Posterior vena cava (tissue), 2 donors: ENCODE results near the gene ASB13. TPM values are rescaled to one million over a fixed set of nuclear protein-coding genes. Genes with fewer than 3 reads are reported as not detected.

ENCODE experiments used
- DNase-seq: peaks from one replicate; pipeline ENCODE4 v3.0.0-alpha.2; 2020; ENCODE audit warnings: low spot score
- intact Hi-C, 2 donors: fragments of 100-400 bp; cut with DNase I; formaldehyde crosslinking; loops; one replicate each; pipeline versions ENCODE4 v1.14.1 to v1.14.2; 2022 to 2023
- total RNA-seq, 2 donors: library from RNA; stranded (reverse); fragmentation: NEBNext Ultra II Directional; extraction: Animal tissue kit (Norgen Biotek cat#: 25700); gene quantifications; one replicate each; pipeline ENCODE4 v1.2.1, GENCODE V29; 2021
- donor health status: DM: yes; HTN: yes; CAD: no.
- donor health status: DM: yes; HTN: yes; CAD: no.

ASB13 gene
- total RNA-seq, 2 donors from 2014 or later: 19.7 to 21.6 TPM

DNA sequence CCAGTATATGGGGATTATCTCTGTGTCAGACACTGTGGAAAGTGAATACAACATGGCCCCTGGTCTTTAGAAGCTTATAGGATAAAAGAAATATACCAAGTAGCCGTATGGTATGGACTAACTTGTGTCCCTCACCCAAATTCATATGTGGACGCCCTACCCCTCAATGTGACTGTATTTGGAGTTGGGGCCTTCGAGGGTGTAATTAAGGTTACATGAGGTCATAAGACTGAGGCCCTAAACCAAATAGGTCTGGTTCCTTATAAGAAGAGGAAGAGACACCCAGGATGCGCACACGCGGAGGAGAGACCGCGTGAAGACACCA is 36.3 kb downstream of the ASB13 start:
- intact Hi-C loops: no loop called here
- DNase-seq: no peak

- DNase-seq: peak; percentile 93
- intact Hi-C loops: no loop called here
Observed at GRCh38 chr10:5629303-5630111, 36.9 kb downstream of the ASB13 start.

DNA sequence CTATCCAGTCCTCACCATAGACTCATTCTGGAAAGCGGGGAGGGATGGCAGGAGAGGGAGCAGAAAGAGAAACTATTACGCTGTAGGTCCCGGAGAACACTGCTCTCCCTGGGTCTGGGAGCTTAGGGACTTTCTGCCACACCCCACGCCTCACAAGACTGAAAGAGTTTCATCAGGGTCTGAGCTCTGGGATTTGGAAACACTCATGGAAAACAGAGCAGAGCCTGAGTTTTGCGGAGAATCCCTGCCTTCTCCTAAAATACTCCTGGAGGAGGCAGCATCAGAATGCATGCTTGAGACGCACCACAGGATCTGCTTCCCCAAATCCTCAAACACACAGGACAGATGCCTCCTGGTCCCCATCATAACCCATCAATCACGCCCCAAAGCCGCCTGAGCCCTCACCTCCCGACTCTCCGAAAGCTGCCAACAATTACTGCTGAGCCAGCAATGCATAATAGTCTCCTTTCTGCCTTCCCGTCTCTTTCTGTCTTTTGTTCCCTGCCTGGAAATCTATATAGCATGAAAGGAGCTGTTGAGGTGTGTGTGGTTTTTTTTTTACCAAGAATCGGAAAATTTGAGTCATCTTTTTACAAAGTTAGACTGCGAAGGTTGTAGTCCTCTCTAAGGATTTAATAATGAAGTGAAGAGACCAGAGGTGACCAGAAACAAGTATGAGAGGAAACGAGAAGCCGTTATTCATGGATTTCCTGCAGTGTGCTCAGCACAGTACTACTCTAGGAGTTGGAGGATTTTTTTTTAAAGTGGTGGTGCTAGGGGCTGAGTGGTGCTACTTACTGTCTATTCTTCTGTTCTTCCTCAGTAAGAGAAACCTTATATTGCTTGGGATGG is 37.7 kb downstream of the ASB13 start:
- intact Hi-C loops: no loop called here
- DNase-seq: no peak

DNA sequence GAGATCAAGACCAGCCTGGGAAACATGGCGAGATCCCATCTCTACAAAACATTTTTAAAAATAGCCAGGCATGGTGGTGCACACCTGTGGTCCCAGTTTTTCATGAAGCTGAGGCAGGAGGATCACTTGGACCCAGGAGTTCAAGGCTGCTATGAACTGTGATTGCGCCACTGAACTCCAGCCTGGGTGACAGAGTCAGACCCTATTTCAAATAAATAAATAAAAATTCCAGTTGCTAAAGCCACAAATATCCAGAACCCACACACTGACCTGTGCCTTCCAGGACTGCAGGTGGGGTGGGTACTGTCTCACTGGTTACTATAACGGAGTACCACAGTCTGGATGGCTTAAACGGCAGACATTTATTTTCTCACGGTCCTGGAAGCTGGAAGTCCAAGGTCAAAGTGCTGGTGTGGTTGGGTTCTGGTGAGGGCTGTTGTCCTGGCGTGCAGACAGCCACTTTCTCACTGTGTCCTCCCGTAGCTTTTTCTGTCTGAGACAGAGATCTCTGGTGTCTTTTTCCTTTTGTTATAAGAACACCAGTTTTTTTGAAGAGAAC is 38.8 kb downstream of the ASB13 start:
- no peak for DNase-seq
- intact Hi-C loops: no loop called here

GRCh38 chr10:5625992-5626777 is 40.2 kb downstream of the ASB13 start:
- intact Hi-C loops: loop anchor here in 1 of 2 donors (2.0 kb wide), 1 partner anchor 187 kb away; no protein-coding TSS in a partner anchor
- no peak for DNase-seq

DNA sequence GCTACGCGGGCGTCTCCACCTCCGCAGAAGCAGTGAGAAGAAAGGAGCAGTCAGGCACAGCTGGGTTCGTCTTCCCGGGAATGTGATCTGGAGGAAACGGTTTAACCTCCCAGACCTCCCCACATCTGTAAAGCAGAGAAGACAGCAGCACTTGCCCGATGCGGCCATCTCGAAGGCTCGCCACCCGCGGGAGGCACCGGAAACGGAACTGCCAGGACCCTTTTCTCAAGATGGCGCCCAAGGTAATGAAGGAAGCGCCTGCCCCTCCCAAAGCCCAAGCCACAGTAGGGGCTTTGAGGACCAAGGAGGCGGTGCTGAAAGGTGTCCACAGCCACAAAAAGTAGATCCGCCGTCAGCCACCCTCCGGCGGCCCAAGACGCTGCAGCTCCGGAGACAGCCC is 41.7 kb downstream of the ASB13 start:
- DNase-seq: no peak
- intact Hi-C loops: loop anchor here (2.0 to 5.0 kb wide), 2 partner anchors 182 to 186 kb away; no protein-coding TSS in a partner anchor

DNA sequence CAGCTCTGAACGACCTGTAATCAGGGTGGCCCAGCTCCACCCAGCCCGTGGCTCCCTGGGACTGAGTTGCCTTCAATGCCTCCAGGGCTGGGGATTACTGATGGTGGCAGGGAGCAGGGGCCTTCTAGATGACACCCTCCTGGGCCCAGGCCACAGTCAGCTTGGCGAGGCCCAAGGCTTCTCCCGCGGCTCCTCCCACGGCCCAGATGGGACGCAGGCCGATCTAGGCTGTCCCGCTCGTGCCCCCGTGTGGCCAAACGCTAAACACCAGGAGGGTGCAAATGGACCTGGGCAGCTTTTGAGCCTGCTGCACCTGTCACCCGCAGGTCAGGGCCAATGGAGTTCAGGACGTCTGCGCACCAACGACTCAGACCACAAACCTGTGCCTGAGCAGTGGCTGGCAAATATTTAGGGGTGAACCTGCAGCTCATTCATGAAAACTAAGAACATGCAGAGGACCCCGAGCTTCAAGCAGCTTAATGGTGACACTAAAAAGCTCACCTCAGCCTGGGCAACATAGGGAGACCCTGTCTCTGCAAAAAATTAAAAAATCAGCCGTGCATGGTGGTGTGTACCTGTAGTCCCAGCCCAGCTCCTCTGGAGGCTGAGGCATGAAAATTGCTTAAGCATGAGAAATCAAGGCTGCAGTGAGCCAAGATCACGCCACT is 43.2 kb downstream of the ASB13 start:
- intact Hi-C loops: loop anchor here in 1 of 2 donors (5.0 kb wide), 1 partner anchor 181 kb away; no protein-coding TSS in a partner anchor

DNA sequence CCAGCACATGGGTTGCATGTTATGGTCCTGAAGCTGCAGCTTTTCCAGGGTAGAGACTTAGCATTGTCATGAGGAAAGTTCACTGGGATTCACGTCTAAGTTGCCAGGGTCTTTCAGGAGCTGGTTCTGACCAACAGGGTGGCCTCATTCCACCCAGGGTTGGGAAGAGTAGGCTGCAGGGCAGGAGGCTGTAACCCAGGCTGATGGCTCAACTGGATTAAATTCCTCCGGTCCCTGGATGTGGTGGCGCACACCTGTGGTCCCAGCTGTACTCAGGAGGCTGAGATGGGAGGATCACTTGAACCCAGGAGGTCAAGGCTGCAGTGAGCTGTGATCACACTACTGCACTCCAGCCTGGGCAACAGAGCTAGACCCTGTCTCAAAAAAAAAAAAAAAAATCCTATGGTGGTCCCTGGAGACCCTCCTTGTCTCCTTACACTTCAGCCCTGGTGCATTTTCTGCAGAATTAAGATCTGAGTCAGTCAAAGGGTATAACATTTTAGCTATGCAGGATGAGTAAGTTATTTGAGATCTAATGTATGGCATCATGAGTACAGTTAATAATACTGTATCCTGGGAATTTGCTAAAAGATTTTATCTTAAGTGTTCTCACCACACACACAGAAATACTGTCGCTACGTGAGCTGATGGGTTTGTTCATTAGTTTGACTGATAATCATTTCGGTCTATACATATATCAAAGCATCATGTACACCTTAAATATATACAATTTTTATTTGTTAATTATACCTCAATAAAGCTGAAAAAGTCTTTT is 44.0 kb downstream of the ASB13 start:
- peak; percentile 48 for DNase-seq
- intact Hi-C loops: loop anchor here in 1 of 2 donors (5.0 kb wide), 1 partner anchor 180 kb away; no protein-coding TSS in a partner anchor

More for the DNA sequence above, 43.2 kb downstream of the ASB13 start:
- peak; percentile 96 for DNase-seq

GRCh38 chr10:5621371-5621770 is 45.0 kb downstream of the ASB13 start:
- DNase-seq: peak; percentile 62
- intact Hi-C loops: loop anchor here in 1 of 2 donors (5.0 kb wide), 1 partner anchor 179 kb away; no protein-coding TSS in a partner anchor

DNA sequence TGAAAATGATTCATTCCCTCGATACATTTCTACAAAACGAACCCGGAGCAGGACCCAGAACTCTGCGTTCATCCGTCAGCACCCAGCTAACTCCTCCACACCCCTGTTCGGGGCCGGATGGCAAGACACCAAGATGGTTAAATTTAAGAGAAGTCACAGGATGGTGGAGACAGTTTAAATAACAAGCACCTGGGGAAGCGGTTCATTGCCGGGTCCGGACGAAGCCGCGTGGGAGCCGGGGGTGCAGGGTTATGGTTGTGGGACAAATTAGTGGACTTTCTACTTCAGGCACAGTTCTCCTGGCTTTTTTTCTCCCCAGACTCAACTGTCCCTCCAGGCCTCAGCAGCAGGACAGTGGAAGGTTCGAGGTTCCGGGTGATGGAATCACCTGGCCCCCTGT is 45.4 kb downstream of the ASB13 start:
- intact Hi-C loops: loop anchor here in 1 of 2 donors (5.0 kb wide), 1 partner anchor 179 kb away; no protein-coding TSS in a partner anchor

GRCh38 chr10:5620223-5620721 is 46.1 kb downstream of the ASB13 start:
- intact Hi-C loops: loop anchor here in 1 of 2 donors (5.0 kb wide), 1 partner anchor 178 kb away; no protein-coding TSS in a partner anchor
- peak; percentile 85 for DNase-seq

More for the DNA sequence above, 45.4 kb downstream of the ASB13 start:
- DNase-seq: peak; percentile 67

- intact Hi-C loops: loop anchor here in 1 of 2 donors (5.0 kb wide), 1 partner anchor 177 kb away; no protein-coding TSS in a partner anchor
- DNase-seq: peak; percentile 84
Observed at GRCh38 chr10:5619362-5620211, 46.8 kb downstream of the ASB13 start.

DNA sequence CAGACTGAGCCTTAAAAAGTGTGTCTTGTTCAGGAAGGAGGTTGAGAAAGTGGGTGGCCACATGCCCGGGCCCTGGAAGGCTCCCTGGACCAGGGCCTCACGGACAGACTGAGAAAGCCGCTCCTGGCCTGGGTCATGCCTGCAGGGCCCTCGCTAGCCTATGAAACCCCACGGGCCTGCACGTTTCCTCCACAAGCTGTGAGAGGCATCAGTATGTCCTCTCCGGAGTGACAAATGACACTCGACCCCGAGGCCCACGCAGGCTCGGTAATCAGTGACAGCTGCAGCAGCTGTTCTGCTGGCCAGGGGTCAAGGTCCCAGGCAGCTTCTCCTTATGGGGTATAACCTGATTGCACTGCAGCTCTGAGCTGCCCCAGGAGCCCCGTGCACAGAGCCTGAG is 47.6 kb downstream of the ASB13 start:
- DNase-seq: peak; percentile 92
- intact Hi-C loops: no loop called here

- peak; percentile 64 for DNase-seq
- intact Hi-C loops: no loop called here
Observed at GRCh38 chr10:5618042-5618441, 48.4 kb downstream of the ASB13 start.

DNA sequence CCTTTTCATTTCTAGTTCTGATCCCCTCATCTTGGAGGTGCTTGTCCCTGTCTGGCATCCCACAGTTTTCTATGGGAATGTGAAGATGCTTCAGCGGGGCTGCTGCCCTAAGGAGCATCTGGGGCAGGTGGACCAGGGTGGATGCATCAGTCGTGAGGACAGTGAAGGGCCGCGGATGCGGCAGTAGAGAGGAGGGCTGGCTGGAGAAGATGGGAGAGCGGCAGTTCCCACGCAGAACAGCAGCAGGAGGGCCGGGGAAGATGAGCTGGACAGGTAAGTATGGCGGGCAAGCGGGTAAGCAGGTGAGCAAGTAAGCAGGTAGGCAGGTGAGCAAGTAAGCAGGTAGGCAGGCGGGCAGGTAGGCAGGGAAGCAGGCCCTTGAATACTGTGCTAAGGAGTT is 48.9 kb downstream of the ASB13 start:
- intact Hi-C loops: no loop called here
- DNase-seq: no peak

DNA sequence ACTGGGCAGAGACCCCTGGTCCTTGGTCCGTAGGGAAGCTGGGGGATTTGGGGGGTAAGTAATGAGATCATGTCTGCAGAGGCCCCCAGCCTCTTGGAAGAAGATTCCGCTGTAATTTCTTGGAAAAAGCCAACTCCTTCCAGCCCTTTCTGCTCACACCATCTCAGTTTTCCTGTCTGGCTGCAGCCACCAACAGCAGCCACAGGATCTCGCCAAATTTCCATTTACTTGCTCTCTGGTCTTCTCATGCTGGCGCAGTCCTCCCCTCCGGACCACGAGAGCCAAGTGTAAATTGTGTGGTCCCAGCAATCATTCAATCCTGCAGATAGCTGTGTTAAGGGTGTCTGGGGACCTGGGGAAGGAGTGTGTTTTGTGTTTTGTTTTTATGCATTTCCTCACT is 49.6 kb downstream of the ASB13 start:
- intact Hi-C loops: no loop called here

More for the DNA sequence above, 49.6 kb downstream of the ASB13 start:
- DNase-seq: no peak
